Measurements from ENCODE around the gene ARAP3.
"Not testable (repeated sequence)": the region's sequence is repeated elsewhere in the genome, so short reads cannot be mapped to it uniquely, and the experiment has no call there.

The ARAP3 gene

GRCh38 chr5:141613344-141613743, 68.7 kb downstream of the ARAP3 start:
- DNase-seq (ENCODE audit: low read depth, low spot score): no peak

GRCh38 chr5:141611289-141611688, 70.7 kb downstream of the ARAP3 start:
- no peak for DNase-seq (ENCODE audit: low read depth, low spot score)

- not testable (repeated sequence) for DNase-seq (ENCODE audit: low read depth, low spot score)
Measured at GRCh38 chr5:141609921-141610320, 72.1 kb downstream of the ARAP3 start.

- no peak for DNase-seq (ENCODE audit: low read depth, low spot score)
Measured at GRCh38 chr5:141609044-141609443, 73.0 kb downstream of the ARAP3 start.

- no peak for DNase-seq (ENCODE audit: low read depth, low spot score)
Measured at GRCh38 chr5:141608557-141608956, 73.5 kb downstream of the ARAP3 start.

- DNase-seq (ENCODE audit: low read depth, low spot score): no peak
Measured at GRCh38 chr5:141608046-141608445, 74.0 kb downstream of the ARAP3 start.

GRCh38 chr5:141605523-141606277, 76.3 kb downstream of the ARAP3 start:
- DNase-seq (ENCODE audit: low read depth, low spot score): no peak

- peak; percentile 69 for DNase-seq (ENCODE audit: low read depth, low spot score)
Measured at GRCh38 chr5:141603923-141604717, 77.9 kb downstream of the ARAP3 start.

Measured in astrocyte of the hippocampus (primary cell).